Neural crest cell (in vitro differentiated cells): Measurements from ENCODE around the gene LMO7. TPM values are rescaled to one million over a fixed set of nuclear protein-coding genes. Genes with fewer than 3 reads are reported as not detected.
"Not testable (repeated sequence)": the region's sequence is repeated elsewhere in the genome, so short reads cannot be mapped to it uniquely, and the experiment has no call there.

Experiments
- DNase-seq: peaks from one replicate; pipeline ENCODE4 v3.0.0; 2021; ENCODE audit warnings: low read depth, mixed read lengths, low spot score
- H3K27ac Mint-ChIP-seq: one replicate; pipeline ENCODE4 v1.8.0; 2021; ENCODE audit warnings: mild to moderate bottlenecking, mixed read lengths; ENCODE audit not compliant: unreplicated experiment
- H3K27me3 Mint-ChIP-seq: 2 replicates; pipeline ENCODE4 v1.8.0; 2021; ENCODE audit warnings: low read depth, mild to moderate bottlenecking, mixed read lengths
- H3K36me3 Mint-ChIP-seq: 2 replicates; pipeline ENCODE4 v1.8.0; 2021; ENCODE audit warnings: low read depth, mild to moderate bottlenecking, mixed read lengths
- H3K4me1 Mint-ChIP-seq: 2 replicates; pipeline ENCODE4 v1.8.0; 2021; ENCODE audit warnings: mixed read lengths
- H3K4me3 Mint-ChIP-seq: one replicate; pipeline ENCODE4 v1.8.0; 2021; ENCODE audit warnings: mild to moderate bottlenecking, mixed read lengths
- H3K9me3 Mint-ChIP-seq: 2 replicates; pipeline ENCODE4 v1.8.0; 2021; ENCODE audit warnings: mixed read lengths
- CTCF ChIP-seq: fragments of 200-600 bp; sonication (generic); conservative IDR thresholded peaks from 2 replicates; pipeline ENCODE4 v1.5.0; 2021; ENCODE audit warnings: antibody characterized with exemption, mild to moderate bottlenecking
- total RNA-seq: library from RNA; stranded (reverse); gene quantifications from 2 replicates; pipeline ENCODE4 v1.2.1, GENCODE V29; 2021

Gene LMO7
- total RNA-seq, 1 donor from 2014 or later = 4.8 TPM

GRCh38 chr13:75693227-75693626 is 57.1 kb downstream of the LMO7 start:
- Mint-ChIP-seq H3K4me3 (no peak overlapping the region), H3K36me3 (no peaks in the 10 kb centered on the region), H3K4me1 (no peaks in the 10 kb centered on the region), H3K27me3 (no peaks in the 10 kb centered on the region), H3K27ac (no peak overlapping the region), H3K9me3 (no peaks in the 10 kb centered on the region)
- TF ChIP-seq CTCF = no peak
- DNase-seq = no peak

DNA sequence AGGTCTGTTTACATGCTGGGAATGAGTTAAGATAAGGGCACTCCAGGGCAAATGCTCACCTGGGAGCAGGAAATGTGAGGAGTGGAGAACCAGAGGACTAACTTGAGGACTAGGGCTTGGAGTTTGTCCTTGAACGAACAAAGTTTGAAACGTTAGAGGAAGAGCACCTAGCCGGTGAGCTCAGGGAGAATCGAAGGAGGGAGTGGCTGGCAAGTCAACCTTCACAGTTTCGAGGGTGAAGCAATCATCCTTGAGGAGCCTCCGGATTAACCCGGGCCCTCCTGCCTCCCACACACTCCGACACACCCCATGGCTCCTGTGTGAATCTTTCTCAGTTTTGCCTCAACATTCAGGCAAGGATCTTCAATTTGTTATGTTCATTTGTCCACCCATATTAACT is 58.6 kb downstream of the LMO7 start:
- H3K36me3 Mint-ChIP-seq = peaks cover 7% of the 10 kb centered on the region
- TF ChIP-seq CTCF = no peak
- H3K9me3 Mint-ChIP-seq = no peaks in the 10 kb centered on the region
- DNase-seq = no peak
- no peaks in the 10 kb centered on the region for H3K4me1 Mint-ChIP-seq
- H3K4me3 Mint-ChIP-seq = no peak overlapping the region
- H3K27ac Mint-ChIP-seq = no peak overlapping the region
- no peaks in the 10 kb centered on the region for H3K27me3 Mint-ChIP-seq

GRCh38 chr13:75695908-75696307 is 59.8 kb downstream of the LMO7 start:
- H3K27me3 Mint-ChIP-seq, H3K4me1 Mint-ChIP-seq, H3K4me3 Mint-ChIP-seq, H3K9me3 Mint-ChIP-seq, H3K27ac Mint-ChIP-seq, H3K36me3 Mint-ChIP-seq: not testable (repeated sequence)
- peak; percentile 87 for DNase-seq
- TF ChIP-seq CTCF = peak; percentile 98

- Mint-ChIP-seq H3K9me3 (no peaks in the 10 kb centered on the region), H3K36me3 (peaks cover 7% of the 10 kb centered on the region), H3K4me1 (no peaks in the 10 kb centered on the region), H3K27me3 (no peaks in the 10 kb centered on the region), H3K4me3 (no peak overlapping the region), H3K27ac (no peak overlapping the region)
- no peak for DNase-seq
- TF ChIP-seq CTCF = no peak
These were observed 62.9 kb downstream of the LMO7 start for GRCh38 chr13:75699062-75699461.

- not testable (repeated sequence) for H3K9me3 Mint-ChIP-seq, H3K36me3 Mint-ChIP-seq, H3K27me3 Mint-ChIP-seq, H3K27ac Mint-ChIP-seq, H3K4me3 Mint-ChIP-seq, H3K4me1 Mint-ChIP-seq, DNase-seq
These were observed 63.6 kb downstream of the LMO7 start for GRCh38 chr13:75699717-75700116.

DNA sequence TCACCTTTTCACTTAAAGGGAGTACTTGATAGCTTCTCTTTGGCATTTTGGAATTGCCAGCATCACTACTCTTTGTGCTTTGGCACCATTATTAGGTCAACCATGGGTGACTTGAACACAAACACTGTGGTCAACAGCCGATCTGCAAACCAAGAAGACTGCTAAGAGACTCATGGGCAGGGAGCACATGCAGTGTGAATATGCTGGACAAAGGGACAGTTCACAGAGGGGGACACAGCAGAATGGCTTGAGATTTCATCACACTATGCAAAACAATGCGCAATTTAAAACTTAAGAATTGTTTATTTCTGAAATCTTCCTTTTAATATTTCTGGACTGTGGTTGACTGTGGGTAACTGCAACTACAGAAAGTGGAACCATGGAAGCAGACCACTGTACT is 64.4 kb downstream of the LMO7 start:
- no peak overlapping the region for H3K4me3 Mint-ChIP-seq
- H3K4me1 Mint-ChIP-seq = no peaks in the 10 kb centered on the region
- TF ChIP-seq CTCF = no peak
- peaks cover 7% of the 10 kb centered on the region for H3K36me3 Mint-ChIP-seq
- no peaks in the 10 kb centered on the region for H3K9me3 Mint-ChIP-seq
- no peak overlapping the region for H3K27ac Mint-ChIP-seq
- no peaks in the 10 kb centered on the region for H3K27me3 Mint-ChIP-seq
- no peak for DNase-seq
